Activated T-helper 2 cell treated with anti-CD3 and anti-CD28 coated beads, Interferon-gamma antibody, Interleukin-2, Interleukin-4, amounts not matched to agents 10 μg/mL and 5 μg/mL and 100 μg/mL, durations not matched to agents 14 hours and 24 hours and 36 hours (primary cell): ENCODE data around the gene TOMM5. TPM values are rescaled to one million over a fixed set of nuclear protein-coding genes. Genes with fewer than 3 reads are reported as not detected.

Experiments
- DNase-seq: peaks from one replicate; pipeline ENCODE4 v3.0.0; 2021; ENCODE audit warnings: low spot score
- H3K27ac Mint-ChIP-seq: one replicate; pipeline ENCODE4 v1.8.0; 2021; ENCODE audit warnings: mixed read lengths
- H3K27me3 Mint-ChIP-seq: one replicate; pipeline ENCODE4 v1.8.0; 2021; ENCODE audit warnings: low read depth, mixed read lengths
- H3K36me3 Mint-ChIP-seq: one replicate; pipeline ENCODE4 v1.8.0; 2021; ENCODE audit warnings: low read depth, mixed read lengths
- H3K4me1 Mint-ChIP-seq: one replicate; pipeline ENCODE4 v1.8.0; 2021; ENCODE audit warnings: low read depth, mixed read lengths
- H3K4me3 Mint-ChIP-seq: one replicate; pipeline ENCODE4 v1.8.0; 2021; ENCODE audit warnings: low read depth, mild to moderate bottlenecking, moderate library complexity, mixed read lengths
- H3K9me3 Mint-ChIP-seq: one replicate; pipeline ENCODE4 v1.8.0; 2021; ENCODE audit warnings: mixed read lengths
- intact Hi-C: fragments of 100-400 bp; cut with micrococcal nuclease; formaldehyde crosslinking; loops from one replicate; pipeline ENCODE4 v1.15.1; 2023
- total RNA-seq: library from RNA; stranded (reverse); gene quantifications from 2 replicates; pipeline ENCODE4 v1.2.3, GENCODE V29; 2022

The TOMM5 gene
- total RNA-seq, result 153 and 155 TPM in 2 replicates

GRCh38 chr9:37592108-37592951 lies at the start of gene TOMM5:
TOMM5 (minus strand) TSS chr9:37592597; CDS start chr9:37592532, 65 bp downstream.
- peak within 1 kb of the TSS; percentile 98 for H3K4me3 Mint-ChIP-seq

GRCh38 chr9:37641331-37641730 lies 48.9 kb upstream of the TOMM5 start:
- DNase-seq, result no peak
- H3K4me3 Mint-ChIP-seq, result no peak overlapping the region

More at GRCh38 chr9:37592108-37592951, at the start of gene TOMM5:
- Mint-ChIP-seq H3K4me1 (peaks cover 22% of the 10 kb centered on the region), H3K36me3 (peaks cover 44% of the 10 kb centered on the region), H3K27ac (peak within 1 kb of the TSS; percentile 97), H3K27me3 (peaks cover 16% of the 10 kb centered on the region), H3K9me3 (no peaks in the 10 kb centered on the region)
- DNase-seq, result peak; percentile 89
- intact Hi-C loops, result loop anchor here (2.0 to 5.0 kb wide), 5 partner anchors 105 to 310 kb away; partner anchors contain the start of genes DCAF10, GRHPR, POLR1E and SLC25A51

GRCh38 chr9:37640246-37640645 lies 47.8 kb upstream of the TOMM5 start:
- H3K4me3 Mint-ChIP-seq, result no peak overlapping the region
- no peaks in the 10 kb centered on the region for H3K9me3 Mint-ChIP-seq
- no peaks in the 10 kb centered on the region for H3K4me1 Mint-ChIP-seq
- no peaks in the 10 kb centered on the region for H3K36me3 Mint-ChIP-seq
- H3K27me3 Mint-ChIP-seq, result peaks cover 30% of the 10 kb centered on the region
- H3K27ac Mint-ChIP-seq, result no peak overlapping the region
- no peak for DNase-seq
- intact Hi-C loops, result no loop called here

More at GRCh38 chr9:37641331-37641730, 48.9 kb upstream of the TOMM5 start:
- H3K36me3 Mint-ChIP-seq, result no peaks in the 10 kb centered on the region
- H3K9me3 Mint-ChIP-seq, result no peaks in the 10 kb centered on the region
- H3K4me1 Mint-ChIP-seq, result no peaks in the 10 kb centered on the region
- H3K27me3 Mint-ChIP-seq, result peaks cover 39% of the 10 kb centered on the region
- no peak overlapping the region for H3K27ac Mint-ChIP-seq
- intact Hi-C loops, result no loop called here

GRCh38 chr9:37639841-37640240 lies 47.4 kb upstream of the TOMM5 start:
- peaks cover 26% of the 10 kb centered on the region for H3K27me3 Mint-ChIP-seq
- H3K4me3 Mint-ChIP-seq, result no peak overlapping the region
- no peak overlapping the region for H3K27ac Mint-ChIP-seq
- H3K9me3 Mint-ChIP-seq, result no peaks in the 10 kb centered on the region
- no peaks in the 10 kb centered on the region for H3K36me3 Mint-ChIP-seq
- intact Hi-C loops, result no loop called here
- H3K4me1 Mint-ChIP-seq, result no peaks in the 10 kb centered on the region
- no peak for DNase-seq

- intact Hi-C loops, result no loop called here
- no peaks in the 10 kb centered on the region for H3K36me3 Mint-ChIP-seq
- H3K27ac Mint-ChIP-seq, result no peak overlapping the region
- H3K9me3 Mint-ChIP-seq, result no peaks in the 10 kb centered on the region
- peaks cover 24% of the 10 kb centered on the region for H3K27me3 Mint-ChIP-seq
- no peaks in the 10 kb centered on the region for H3K4me1 Mint-ChIP-seq
- no peak for DNase-seq
- H3K4me3 Mint-ChIP-seq, result no peak overlapping the region
Measured at GRCh38 chr9:37639109-37639762, 46.8 kb upstream of the TOMM5 start.

- intact Hi-C loops, result no loop called here
- Mint-ChIP-seq H3K9me3 (no peaks in the 10 kb centered on the region), H3K27ac (no peak overlapping the region), H3K4me3 (no peak overlapping the region), H3K36me3 (no peaks in the 10 kb centered on the region), H3K4me1 (no peaks in the 10 kb centered on the region), H3K27me3 (peaks cover 12% of the 10 kb centered on the region)
- DNase-seq, result no peak
Measured at GRCh38 chr9:37636511-37637448, 44.4 kb upstream of the TOMM5 start.

- intact Hi-C loops, result no loop called here
- no peaks in the 10 kb centered on the region for H3K36me3 Mint-ChIP-seq
- H3K9me3 Mint-ChIP-seq, result no peaks in the 10 kb centered on the region
- H3K27me3 Mint-ChIP-seq, result peaks cover 5% of the 10 kb centered on the region
- DNase-seq, result no peak
- H3K27ac Mint-ChIP-seq, result no peak overlapping the region
- no peak overlapping the region for H3K4me3 Mint-ChIP-seq
- no peaks in the 10 kb centered on the region for H3K4me1 Mint-ChIP-seq
Measured at GRCh38 chr9:37635808-37636207, 43.4 kb upstream of the TOMM5 start.

- Mint-ChIP-seq H3K9me3 (no peaks in the 10 kb centered on the region), H3K4me3 (no peak overlapping the region), H3K27me3 (peaks cover 3% of the 10 kb centered on the region), H3K4me1 (no peaks in the 10 kb centered on the region), H3K36me3 (no peaks in the 10 kb centered on the region), H3K27ac (no peak overlapping the region)
- intact Hi-C loops, result no loop called here
- no peak for DNase-seq
Measured at GRCh38 chr9:37632479-37632878, 40.1 kb upstream of the TOMM5 start.

- Mint-ChIP-seq H3K9me3 (no peaks in the 10 kb centered on the region), H3K4me3 (no peak overlapping the region), H3K27me3 (peaks cover 6% of the 10 kb centered on the region), H3K27ac (no peak overlapping the region), H3K36me3 (no peaks in the 10 kb centered on the region), H3K4me1 (no peaks in the 10 kb centered on the region)
- no peak for DNase-seq
- intact Hi-C loops, result no loop called here
Measured at GRCh38 chr9:37626708-37627292, 34.4 kb upstream of the TOMM5 start.

GRCh38 chr9:37625758-37626147 lies 33.4 kb upstream of the TOMM5 start:
- no peak for DNase-seq
- peaks cover 6% of the 10 kb centered on the region for H3K27me3 Mint-ChIP-seq
- H3K4me3 Mint-ChIP-seq, result no peak overlapping the region
- H3K36me3 Mint-ChIP-seq, result no peaks in the 10 kb centered on the region
- H3K9me3 Mint-ChIP-seq, result no peaks in the 10 kb centered on the region
- H3K27ac Mint-ChIP-seq, result no peak overlapping the region
- no peaks in the 10 kb centered on the region for H3K4me1 Mint-ChIP-seq
- intact Hi-C loops, result no loop called here

GRCh38 chr9:37625036-37625757 lies 32.8 kb upstream of the TOMM5 start:
- H3K9me3 Mint-ChIP-seq, result no peaks in the 10 kb centered on the region
- intact Hi-C loops, result no loop called here
- no peak for DNase-seq
- no peaks in the 10 kb centered on the region for H3K4me1 Mint-ChIP-seq
- H3K27ac Mint-ChIP-seq, result no peak overlapping the region
- no peak overlapping the region for H3K4me3 Mint-ChIP-seq
- H3K36me3 Mint-ChIP-seq, result no peaks in the 10 kb centered on the region
- H3K27me3 Mint-ChIP-seq, result peaks cover 6% of the 10 kb centered on the region

- Mint-ChIP-seq H3K4me1 (no peaks in the 10 kb centered on the region), H3K36me3 (no peaks in the 10 kb centered on the region), H3K27ac (no peak overlapping the region), H3K27me3 (peaks cover 6% of the 10 kb centered on the region), H3K4me3 (no peak overlapping the region), H3K9me3 (no peaks in the 10 kb centered on the region)
- intact Hi-C loops, result no loop called here
- DNase-seq, result no peak
Measured at GRCh38 chr9:37624073-37624472, 31.7 kb upstream of the TOMM5 start.
